ENCODE results near the gene SUCLG2. TPM values are rescaled to one million over a fixed set of nuclear protein-coding genes. Genes with fewer than 3 reads are reported as not detected.

The SUCLG2 gene
- total RNA-seq, 1 donor from 2014 or later: 63.6 TPM

- no peaks in the 10 kb centered on the region for H3F3A ChIP-seq (ENCODE audit: low read depth)
- peaks cover 21% of the 10 kb centered on the region for H3K36me3 Mint-ChIP-seq
- no peak overlapping the region for H3K4me3 ChIP-seq
- no peak overlapping the region for H3K9ac ChIP-seq
- H2AFZ ChIP-seq (replicated peaks): no peak overlapping the region
- peaks cover 6% of the 10 kb centered on the region for H3K4me1 ChIP-seq
- H3K4me2 ChIP-seq: no peak overlapping the region
- H3K4me1 Mint-ChIP-seq: peaks cover 10% of the 10 kb centered on the region
- H3K4me3 Mint-ChIP-seq: no peak overlapping the region
- no peak overlapping the region for H3K27ac ChIP-seq
- TF ChIP-seq EZH2 (IDR thresholded peaks at IDR 0.05): no peak
- TF ChIP-seq EZH2phosphoT487 (IDR thresholded peaks at IDR 0.05): no peak
- TF ChIP-seq, protein P1, sequence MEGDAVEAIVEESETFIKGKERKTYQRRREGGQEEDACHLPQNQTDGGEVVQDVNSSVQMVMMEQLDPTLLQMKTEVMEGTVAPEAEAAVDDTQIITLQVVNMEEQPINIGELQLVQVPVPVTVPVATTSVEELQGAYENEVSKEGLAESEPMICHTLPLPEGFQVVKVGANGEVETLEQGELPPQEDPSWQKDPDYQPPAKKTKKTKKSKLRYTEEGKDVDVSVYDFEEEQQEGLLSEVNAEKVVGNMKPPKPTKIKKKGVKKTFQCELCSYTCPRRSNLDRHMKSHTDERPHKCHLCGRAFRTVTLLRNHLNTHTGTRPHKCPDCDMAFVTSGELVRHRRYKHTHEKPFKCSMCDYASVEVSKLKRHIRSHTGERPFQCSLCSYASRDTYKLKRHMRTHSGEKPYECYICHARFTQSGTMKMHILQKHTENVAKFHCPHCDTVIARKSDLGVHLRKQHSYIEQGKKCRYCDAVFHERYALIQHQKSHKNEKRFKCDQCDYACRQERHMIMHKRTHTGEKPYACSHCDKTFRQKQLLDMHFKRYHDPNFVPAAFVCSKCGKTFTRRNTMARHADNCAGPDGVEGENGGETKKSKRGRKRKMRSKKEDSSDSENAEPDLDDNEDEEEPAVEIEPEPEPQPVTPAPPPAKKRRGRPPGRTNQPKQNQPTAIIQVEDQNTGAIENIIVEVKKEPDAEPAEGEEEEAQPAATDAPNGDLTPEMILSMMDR (IDR thresholded peaks at IDR 0.05): no peak
- H3K27me3 Mint-ChIP-seq (ENCODE audit: insufficient read depth, low read depth): no peaks in the 10 kb centered on the region
- no peaks in the 10 kb centered on the region for H3K27me3 ChIP-seq
- H3K36me3 ChIP-seq: no peaks in the 10 kb centered on the region
- peaks cover 8% of the 10 kb centered on the region for H3K79me2 ChIP-seq (ENCODE audit: low read depth)
- H3K9me3 ChIP-seq (ENCODE audit: low read depth): no peaks in the 10 kb centered on the region
- no peak overlapping the region for H3K27ac Mint-ChIP-seq
- no peaks in the 10 kb centered on the region for H3K9me3 Mint-ChIP-seq
- no peaks in the 10 kb centered on the region for H4K20me1 ChIP-seq (ENCODE audit: low read depth)
- no peak for DNase-seq (ENCODE audit: low spot score)
These were observed 53.0 kb downstream of the SUCLG2 start for GRCh38 chr3:67601385-67601784.

DNA sequence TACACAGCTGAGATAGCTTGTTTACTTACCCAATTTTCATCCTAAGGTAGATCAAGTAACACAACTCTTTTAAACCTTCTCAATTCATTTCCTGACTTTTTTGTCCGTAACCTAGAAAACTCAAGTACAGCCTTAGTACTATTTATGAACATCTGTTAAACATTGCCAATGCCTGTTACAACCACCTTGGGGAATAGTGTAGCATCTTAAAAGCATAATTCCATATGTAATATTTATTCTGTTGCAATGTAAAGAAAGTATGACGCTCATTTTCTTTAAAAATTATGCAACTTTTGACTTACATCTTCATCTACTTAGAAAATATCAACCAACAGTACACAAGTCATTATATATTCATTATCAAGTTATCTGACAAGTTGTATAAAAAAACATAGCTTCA lies 54.6 kb downstream of the SUCLG2 start:
- H3K27me3 Mint-ChIP-seq (ENCODE audit: insufficient read depth, low read depth): no peaks in the 10 kb centered on the region

DNA sequence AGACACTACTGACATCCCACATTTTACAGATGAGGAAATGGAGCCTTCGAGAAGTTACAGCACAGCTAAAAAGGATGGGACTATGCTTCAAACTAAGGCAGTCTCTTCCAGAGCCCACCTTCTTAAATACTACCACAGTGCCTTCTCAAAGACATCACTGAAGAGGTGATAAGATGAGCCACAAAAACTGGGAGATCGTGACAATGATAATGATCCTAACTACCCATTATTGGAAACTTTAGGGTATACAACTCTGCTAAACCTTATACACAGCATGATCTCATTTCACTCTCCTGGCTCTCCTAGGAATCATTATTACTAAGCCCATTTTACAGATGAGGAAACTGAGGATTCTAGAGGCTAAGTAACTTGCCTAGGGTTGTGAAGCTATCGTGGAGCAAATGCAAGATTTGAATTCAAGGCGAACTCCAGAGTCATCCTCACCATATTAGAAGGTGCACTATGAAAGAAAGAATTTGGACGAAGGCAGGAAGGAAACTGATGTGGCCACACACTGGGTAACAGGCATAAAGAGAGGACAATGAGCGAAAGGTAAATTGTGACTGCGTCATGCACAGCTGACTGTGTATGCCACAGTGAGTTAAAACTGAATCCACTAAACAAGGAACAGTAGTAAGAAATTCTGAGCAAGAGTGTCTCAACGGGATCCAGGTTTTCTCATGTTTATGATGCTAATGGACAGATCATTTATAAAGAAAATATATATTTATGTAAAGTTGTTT lies 55.4 kb downstream of the SUCLG2 start:
- H3K27me3 Mint-ChIP-seq (ENCODE audit: insufficient read depth, low read depth): no peaks in the 10 kb centered on the region
- Histone ChIP-seq H3K27ac (no peak overlapping the region), H3K4me2 (no peak overlapping the region), H3K4me1 (peaks cover 6% of the 10 kb centered on the region), H2AFZ (replicated peaks) (no peak overlapping the region), H3K27me3 (no peaks in the 10 kb centered on the region), H3K9ac (no peak overlapping the region), H3K36me3 (no peaks in the 10 kb centered on the region), H4K20me1 (ENCODE audit: low read depth) (no peaks in the 10 kb centered on the region), H3K79me2 (ENCODE audit: low read depth) (peaks cover 8% of the 10 kb centered on the region), H3K9me3 (ENCODE audit: low read depth) (no peaks in the 10 kb centered on the region), H3K4me3 (no peak overlapping the region), H3F3A (ENCODE audit: low read depth) (no peaks in the 10 kb centered on the region)
- H3K4me1 Mint-ChIP-seq: peaks cover 10% of the 10 kb centered on the region
- DNase-seq (ENCODE audit: low spot score): no peak
- H3K4me3 Mint-ChIP-seq: no peak overlapping the region
- TF ChIP-seq, protein P1 (IDR thresholded peaks at IDR 0.05): no peak
- no peak for TF ChIP-seq EZH2 (IDR thresholded peaks at IDR 0.05)
- TF ChIP-seq EZH2phosphoT487 (IDR thresholded peaks at IDR 0.05): no peak
- H3K9me3 Mint-ChIP-seq: no peaks in the 10 kb centered on the region
- H3K27ac Mint-ChIP-seq: no peak overlapping the region
- peaks cover 8% of the 10 kb centered on the region for H3K36me3 Mint-ChIP-seq

More for the DNA sequence above, 54.6 kb downstream of the SUCLG2 start:
- H3K36me3 ChIP-seq: no peaks in the 10 kb centered on the region
- H3K79me2 ChIP-seq (ENCODE audit: low read depth): peaks cover 8% of the 10 kb centered on the region
- no peak overlapping the region for H2AFZ ChIP-seq (replicated peaks)
- H3K27ac ChIP-seq: no peak overlapping the region
- H3K27me3 ChIP-seq: no peaks in the 10 kb centered on the region
- Mint-ChIP-seq H3K4me3 (no peak overlapping the region), H3K9me3 (no peaks in the 10 kb centered on the region), H3K36me3 (peaks cover 12% of the 10 kb centered on the region), H3K4me1 (peaks cover 10% of the 10 kb centered on the region), H3K27ac (no peak overlapping the region)
- H3K4me2 ChIP-seq: no peak overlapping the region
- H3K9me3 ChIP-seq (ENCODE audit: low read depth): no peaks in the 10 kb centered on the region
- no peak for DNase-seq (ENCODE audit: low spot score)
- no peaks in the 10 kb centered on the region for H3F3A ChIP-seq (ENCODE audit: low read depth)
- H3K4me3 ChIP-seq: no peak overlapping the region
- H4K20me1 ChIP-seq (ENCODE audit: low read depth): no peaks in the 10 kb centered on the region
- TF ChIP-seq, protein P1 (IDR thresholded peaks at IDR 0.05): no peak
- no peak for TF ChIP-seq EZH2 (IDR thresholded peaks at IDR 0.05)
- TF ChIP-seq EZH2phosphoT487 (IDR thresholded peaks at IDR 0.05): no peak
- H3K9ac ChIP-seq: no peak overlapping the region
- H3K4me1 ChIP-seq: peaks cover 6% of the 10 kb centered on the region
